Stimulated activated CD8-positive, alpha-beta memory T cell treated with anti-CD3 and anti-CD28 coated beads, Interleukin-15, amount 100 ng/mL, for 24 hours (primary cell): ENCODE results near the gene KRT6A.

Source experiments
- DNase-seq: peaks from one replicate; pipeline ENCODE4 v3.0.0-alpha.2; 2020; ENCODE audit warnings: low read depth

The KRT6A gene

GRCh38 chr12:52493172-52493571, at the start of gene KRT6A:
KRT6A (minus strand) TSS chr12:52493257; CDS start chr12:52493188, 69 bp downstream.
- DNase-seq = no peak

- no peak for DNase-seq
Observed at GRCh38 chr12:52542157-52542556, 49.1 kb upstream of the KRT6A start.

- no peak for DNase-seq
Observed at GRCh38 chr12:52541709-52542108, 48.7 kb upstream of the KRT6A start.

DNA sequence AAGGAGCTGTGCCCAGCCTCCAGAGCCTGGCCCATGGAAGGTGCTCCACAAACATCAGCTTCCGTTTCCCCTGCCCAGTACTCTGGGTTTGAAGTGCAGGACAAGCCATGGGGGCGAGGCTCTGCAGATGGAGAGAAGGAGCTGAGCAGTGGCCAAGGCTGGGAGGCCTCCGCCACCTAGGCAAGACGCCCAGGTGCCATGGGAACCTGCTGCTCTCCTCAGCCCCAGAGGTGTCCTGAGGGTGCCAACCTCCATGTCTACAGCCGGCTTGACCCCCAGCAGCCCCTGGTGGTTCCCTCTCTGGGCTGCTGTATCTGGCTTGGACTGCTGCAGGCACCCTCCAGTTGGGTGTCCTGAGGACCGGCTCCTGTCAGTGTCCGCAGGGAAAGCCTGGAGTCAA, 47.5 kb upstream of the KRT6A start:
- DNase-seq = no peak

GRCh38 chr12:52539821-52540173, 46.7 kb upstream of the KRT6A start:
- no peak for DNase-seq

DNA sequence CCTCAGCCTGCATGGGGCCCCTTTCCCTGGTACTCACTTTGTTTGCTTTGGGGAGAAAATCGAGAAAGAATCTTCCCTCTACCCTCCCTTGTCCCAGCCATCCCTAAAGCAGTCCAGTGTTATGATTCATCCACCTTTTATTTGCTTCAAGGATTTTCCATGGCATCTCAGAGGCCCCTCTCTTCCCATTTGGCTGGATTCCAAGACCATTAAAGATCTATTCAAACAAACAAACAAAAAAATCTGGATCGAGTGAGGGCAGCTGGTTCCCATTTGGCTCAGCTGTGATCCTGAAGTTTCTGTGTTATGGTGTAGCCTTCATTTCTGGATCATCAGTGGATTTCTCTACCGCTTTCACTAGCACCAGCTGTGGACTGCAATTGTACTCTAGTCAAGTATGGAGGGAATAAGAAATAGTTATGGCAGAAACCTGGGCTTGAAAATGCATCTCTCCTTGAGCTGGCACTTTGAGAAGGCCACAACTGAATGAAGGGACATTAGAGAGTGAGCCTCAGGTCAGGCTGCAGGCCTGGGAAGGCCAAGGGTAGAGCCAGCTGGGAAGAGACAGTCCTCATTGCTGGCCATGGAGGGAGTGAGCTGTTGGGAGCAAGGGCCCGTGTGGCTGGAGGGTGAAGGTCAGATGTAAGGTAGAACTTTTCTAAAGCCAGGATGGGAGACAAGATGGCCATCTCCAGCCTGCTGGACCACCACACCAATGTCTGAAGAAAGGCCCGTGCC, 46.2 kb upstream of the KRT6A start:
- DNase-seq = no peak

DNA sequence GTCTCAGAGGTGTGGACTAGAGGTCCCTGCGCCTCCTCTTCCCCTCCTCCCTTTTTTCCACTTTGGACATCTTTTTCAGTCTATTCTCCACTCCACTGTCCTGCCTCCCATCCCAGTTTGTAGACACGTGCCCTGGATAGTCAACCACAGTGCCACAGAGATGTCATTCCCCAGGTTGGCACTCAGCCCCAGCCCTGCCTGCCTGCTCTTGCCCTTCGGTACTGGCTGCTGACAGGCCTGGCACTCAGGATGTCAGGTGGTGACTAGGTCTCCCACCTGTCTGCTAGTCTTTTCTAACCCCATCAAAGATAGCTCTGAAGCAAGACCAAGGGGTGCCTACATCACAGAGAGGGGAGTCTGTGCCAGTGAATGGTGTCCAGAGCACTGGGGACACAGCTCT, 44.0 kb upstream of the KRT6A start:
- no peak for DNase-seq

GRCh38 chr12:52535574-52535973, 42.5 kb upstream of the KRT6A start:
- DNase-seq = no peak

- no peak for DNase-seq
Observed at GRCh38 chr12:52534482-52534881, 41.4 kb upstream of the KRT6A start.

DNA sequence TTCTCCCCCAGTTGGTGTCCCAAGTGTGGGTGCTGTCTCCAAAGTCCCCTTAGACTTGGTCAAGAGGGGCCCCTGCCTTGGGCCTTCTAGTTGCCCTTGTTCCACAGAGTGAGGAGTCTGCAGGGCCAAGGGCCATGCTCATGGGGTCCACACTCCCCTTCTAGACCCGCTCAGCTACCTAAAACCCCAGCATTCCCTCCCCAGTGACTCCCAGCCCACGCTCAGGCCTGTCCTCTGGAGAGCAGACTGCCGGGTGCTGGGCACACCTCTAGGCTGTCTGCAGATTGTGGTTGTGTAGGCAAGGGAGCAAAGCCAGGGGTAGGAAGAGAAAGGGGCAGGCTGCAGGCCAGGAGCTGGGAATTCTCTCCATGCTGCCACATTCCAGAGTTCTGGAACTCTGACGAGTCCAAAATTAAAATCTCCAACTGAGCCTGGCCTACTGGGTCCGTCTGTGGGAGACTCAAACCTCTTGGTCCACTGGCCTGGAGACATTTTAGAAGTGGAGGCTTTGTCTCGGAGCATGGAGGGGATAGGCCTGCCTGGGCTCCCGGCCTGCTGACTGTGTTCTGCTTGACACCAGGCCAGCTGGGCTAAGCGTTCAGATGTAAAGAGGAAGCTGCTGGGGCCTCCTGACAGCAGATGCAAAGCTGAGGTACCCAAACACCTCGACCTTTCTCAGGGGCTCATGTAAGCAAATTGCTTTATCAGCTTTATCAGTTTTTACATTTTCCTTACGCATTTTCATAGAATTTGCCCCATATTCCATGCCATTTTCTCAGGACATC, 40.8 kb upstream of the KRT6A start:
- DNase-seq = no peak

DNA sequence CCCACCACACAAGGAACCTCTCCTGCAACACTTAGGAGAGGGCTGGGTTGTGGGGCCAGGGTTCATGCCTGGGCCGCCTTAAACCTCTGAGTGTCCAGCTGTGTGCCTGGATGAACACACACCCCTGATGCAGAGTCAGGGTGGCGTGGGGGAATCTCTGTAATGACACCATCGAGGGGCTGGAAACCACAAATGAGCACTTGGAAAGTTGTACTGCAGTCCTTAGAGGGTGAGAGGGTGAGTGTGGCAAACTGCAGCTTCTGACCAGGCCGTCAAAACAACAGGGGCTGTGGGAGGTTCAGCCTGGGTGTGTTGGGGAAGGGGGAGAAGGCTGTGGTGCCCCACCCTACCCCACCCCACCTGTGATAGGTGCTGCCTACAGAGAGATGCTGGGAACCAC, 39.6 kb upstream of the KRT6A start:
- DNase-seq = no peak

DNA sequence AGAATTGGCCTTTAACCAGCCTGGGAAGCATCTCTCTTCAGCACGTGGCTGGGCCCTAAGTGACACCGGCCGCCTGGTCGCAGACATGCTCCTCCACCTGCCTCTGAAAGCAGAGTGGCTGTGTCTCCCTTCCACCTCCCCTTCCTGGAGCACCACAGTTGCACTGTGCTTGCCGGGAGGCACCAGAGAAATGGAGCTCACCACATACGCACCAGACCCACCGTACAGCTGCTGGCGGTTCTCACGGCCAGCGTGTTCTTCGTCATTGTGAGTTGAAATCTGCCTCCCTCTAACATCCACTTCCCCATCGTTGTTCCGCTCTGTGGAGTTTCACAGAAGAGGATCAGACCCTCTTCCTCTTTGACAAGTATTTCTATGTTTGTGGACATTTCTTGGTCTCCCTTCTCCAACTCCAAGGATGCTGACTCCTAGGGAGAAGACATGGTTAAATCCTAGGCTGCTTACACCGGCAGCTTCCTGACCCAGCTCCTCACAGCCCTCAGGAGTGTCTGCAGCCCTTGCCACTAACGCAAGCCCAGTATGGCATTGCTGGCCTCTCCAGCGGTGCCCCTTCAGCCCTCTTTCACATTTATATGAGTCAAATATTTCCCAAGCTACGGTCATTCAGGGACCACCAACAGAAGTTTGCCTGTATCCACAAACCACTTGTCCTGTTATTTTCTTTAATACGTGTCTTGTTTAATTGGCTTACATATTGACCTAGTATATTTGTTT, 38.7 kb upstream of the KRT6A start:
- DNase-seq = no peak

- no peak for DNase-seq
Observed at GRCh38 chr12:52530905-52531304, 37.8 kb upstream of the KRT6A start.

GRCh38 chr12:52530366-52530765, 37.3 kb upstream of the KRT6A start:
- DNase-seq = no peak

DNA sequence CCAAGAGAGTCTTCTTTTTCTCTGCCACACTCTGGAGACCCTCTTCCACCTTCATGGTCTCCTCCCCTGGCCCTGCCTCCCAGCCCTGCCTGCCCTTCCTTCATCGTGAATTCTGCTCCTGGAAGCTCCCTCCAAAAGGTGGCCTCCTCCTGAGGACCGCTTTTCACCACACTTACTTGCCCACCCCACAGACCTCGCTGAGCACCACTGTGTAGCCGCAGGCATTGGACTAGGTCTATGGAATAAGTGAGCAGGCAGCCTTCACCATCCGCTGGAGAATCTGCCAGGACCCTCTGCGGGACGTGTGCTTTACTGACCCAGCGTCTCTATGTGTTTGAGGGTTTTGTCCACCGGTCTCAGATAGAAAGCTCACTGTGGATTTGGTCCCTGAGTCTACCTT, 36.8 kb upstream of the KRT6A start:
- DNase-seq = no peak

- no peak for DNase-seq
Observed at GRCh38 chr12:52529417-52529816, 36.4 kb upstream of the KRT6A start.

GRCh38 chr12:52528641-52529143, 35.6 kb upstream of the KRT6A start:
- no peak for DNase-seq

DNA sequence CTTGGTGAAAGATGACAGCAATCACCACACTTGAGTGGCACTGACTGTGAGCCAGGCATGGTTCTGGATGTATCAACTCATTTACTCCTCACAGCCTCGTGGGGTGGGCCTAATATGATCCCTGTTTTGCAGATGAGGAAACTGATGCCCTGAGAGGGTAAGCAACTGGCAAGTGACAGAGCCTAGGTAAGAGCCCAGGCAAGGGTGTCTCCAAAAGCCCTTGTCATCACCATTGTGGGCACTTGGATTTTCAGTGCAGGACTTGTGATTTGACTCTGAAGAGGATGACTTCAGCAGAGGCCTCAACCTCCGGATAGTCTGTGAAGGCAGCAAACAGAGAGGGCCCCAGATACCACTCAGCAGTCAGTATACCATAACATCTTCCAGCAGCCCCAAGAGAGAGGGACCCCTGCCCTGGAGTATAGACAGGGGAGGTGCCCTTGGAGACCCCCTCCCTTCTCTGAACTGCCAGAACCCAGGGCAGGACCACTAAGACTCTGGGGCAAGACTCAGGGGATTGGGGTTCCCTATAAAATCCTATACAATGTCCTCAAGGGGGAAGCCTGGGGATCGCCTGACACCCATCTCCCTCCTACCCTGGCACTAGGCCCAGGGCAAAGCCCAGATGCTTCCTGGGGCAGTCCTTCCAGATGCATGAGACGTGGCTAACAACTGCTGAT, 34.2 kb upstream of the KRT6A start:
- DNase-seq = no peak

DNA sequence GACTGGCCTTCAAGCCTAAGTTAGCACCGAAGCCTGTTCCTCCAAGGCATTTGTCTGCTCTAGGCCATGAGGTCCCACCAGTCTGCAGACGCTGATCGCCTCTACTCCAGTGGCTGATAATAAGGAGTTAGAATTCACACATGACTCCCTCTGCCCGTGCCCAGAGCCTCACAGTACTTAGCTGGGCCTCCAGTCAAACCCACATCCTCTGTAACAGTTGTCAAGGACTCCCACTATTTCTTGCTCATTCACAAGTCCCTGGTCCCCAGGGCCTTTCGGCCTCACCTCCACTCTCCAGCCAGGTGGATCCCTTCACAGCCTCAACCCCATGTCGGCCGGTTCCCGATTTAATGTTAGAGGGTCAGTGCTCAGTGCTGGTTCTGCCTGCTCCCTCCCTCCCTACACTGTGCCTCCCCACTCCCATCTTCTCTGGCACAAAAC, 33.5 kb upstream of the KRT6A start:
- DNase-seq = no peak

GRCh38 chr12:52525661-52526499, 32.8 kb upstream of the KRT6A start:
- no peak for DNase-seq

GRCh38 chr12:52524898-52525591, 32.0 kb upstream of the KRT6A start:
- DNase-seq = no peak
